Stimulated activated CD8-positive, alpha-beta memory T cell treated with anti-CD3 and anti-CD28 coated beads, Interleukin-4, amount 100 ng/mL, for 24 hours (primary cell): ENCODE results near the gene SKIC8.

ENCODE experiments used
- DNase-seq: peaks from one replicate; pipeline ENCODE4 v3.0.0-alpha.2; 2020; ENCODE audit warnings: low read depth

SKIC8 gene

DNA sequence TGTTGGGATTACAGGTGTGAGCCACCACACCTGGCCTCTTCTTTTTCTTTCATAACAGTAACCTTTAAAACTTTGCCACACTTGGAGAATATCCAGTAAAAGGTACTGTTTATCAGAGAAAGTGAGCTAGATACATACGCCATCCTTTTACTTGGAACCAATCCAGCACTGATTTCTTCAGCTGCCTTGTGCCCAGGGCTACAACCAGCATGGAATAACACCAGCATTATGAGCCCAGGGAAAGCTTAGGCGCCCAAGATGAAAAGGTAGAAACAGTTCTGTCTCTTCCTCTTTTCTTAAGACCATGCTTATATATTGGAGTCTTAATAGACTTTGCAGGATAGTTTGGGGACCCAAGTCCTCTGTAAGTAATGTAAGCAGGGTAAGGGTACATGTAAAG lies 8.4 kb downstream of the SKIC8 start:
- no peak for DNase-seq

DNA sequence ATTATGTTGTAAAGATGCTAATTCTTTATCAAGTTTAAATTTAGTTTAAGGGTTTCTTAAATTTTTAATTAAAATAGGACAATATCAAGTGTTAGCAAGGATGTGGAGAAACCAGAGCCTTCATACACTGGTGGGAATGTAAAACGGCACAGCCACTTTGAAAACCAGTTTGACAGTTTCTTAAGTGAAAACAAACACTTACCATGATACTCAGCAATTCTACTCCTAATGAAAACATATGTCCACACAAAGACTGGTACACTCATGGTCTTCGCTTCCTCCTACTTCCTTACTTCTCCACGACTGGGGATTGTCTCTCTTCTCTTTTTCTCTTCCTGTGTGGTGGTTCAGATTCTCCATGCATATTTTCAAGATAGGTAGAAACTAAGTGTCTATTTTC lies 9.2 kb downstream of the SKIC8 start:
- DNase-seq = no peak

DNA sequence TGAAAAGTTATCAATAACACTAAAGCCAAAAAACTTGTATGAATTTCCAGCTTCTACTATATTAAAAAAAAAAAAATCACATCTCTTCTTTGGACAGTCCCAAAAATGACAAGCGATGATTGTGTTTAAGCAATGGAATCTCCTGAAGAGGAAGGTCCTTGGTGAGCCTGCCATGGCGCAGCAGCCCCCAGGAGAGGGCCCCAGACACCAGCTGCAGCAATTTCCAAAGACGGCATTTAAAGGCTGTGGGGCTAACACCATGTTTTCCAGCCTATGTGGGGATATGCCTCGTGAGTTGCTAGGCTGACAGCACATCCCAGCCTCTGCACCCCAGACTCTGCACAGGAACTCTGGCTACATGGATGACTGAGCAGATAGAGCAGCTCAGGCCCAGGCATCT lies 14.7 kb downstream of the SKIC8 start:
- DNase-seq = no peak

GRCh38 chr15:78282324-78282723 lies 17.1 kb downstream of the SKIC8 start:
- no peak for DNase-seq

- no peak for DNase-seq
These were observed 18.9 kb downstream of the SKIC8 start for GRCh38 chr15:78280319-78281072.

DNA sequence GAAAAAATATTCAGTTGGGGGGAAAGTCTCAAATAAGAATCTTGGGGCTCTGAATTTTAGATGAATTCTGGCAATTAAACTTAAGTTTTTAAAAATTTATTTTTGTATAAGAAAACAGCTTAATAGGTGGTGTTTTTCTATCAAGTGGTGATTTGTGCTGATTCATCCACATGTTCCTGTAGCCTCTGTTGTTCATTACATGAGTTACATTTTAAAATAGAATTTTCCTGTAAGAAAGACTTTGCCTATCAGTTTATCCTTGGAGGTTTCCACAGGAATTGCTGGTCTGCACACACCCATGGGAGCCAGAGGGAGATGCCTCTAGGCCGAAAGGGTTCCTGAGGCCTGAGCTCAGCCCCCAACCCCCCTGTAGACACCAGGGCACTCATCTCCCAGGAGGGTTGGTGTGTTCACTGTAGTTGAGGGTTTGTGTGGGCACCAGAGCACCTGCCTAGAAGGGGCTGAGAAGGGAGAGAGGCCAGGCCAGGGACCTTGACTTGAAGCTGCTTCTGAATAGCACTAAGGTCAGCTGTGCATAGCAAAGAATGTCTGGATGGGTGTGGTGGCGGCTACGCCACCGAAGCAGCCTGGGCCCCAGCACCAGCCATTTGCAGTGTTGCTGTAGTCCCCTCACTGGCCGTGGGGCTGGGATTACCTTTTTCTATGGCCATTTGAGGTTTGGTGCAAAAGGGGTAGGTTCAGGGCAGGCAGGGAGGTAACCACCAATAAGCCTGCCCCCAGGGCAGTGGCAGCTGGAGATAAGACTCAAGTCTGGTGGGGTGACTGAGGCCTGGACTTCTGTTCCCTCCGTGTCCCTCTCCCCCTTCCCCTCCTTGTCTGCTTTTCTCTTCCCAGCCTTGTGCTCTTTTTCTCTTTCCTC lies 23.1 kb downstream of the SKIC8 start:
- no peak for DNase-seq

DNA sequence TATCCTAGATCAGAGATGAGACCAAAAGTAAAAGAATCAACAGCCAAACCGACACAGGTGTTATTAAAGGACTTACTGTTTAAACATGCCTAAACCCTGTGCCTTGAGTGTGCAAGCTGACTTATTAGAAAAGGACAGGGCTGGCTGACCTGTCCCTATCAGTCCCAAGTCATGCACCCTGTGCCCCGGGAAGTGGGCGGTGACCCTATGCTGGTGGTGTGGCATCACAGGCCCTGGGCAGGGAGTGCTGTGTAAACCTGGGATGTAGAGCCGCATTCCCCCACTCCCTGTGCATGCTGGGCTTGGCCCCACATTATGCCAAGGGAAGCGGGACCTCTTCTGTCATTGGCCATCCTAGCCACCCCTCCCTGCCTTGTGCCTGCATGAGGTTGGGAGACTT lies 24.4 kb downstream of the SKIC8 start:
- no peak for DNase-seq

DNA sequence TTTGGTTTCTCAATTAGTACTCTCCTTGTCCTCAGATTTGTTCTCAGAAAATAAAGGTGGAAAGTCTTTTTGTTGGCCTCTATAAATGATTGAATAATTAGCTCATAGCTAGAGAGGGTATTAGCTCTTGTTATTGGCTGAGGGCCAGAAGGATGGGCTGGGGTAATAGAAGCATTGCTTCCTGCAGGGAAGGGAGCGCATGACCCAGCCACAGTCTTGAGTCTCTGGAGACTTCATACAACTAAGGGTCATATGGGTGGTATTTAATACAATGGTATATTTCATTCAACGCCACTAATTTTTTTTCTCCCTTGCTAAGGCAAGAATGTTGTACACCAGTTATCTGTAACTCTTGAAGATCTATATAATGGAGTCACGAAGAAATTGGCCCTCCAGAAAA lies 26.6 kb downstream of the SKIC8 start:
- DNase-seq = no peak

GRCh38 chr15:78272316-78272715 lies 27.1 kb downstream of the SKIC8 start:
- no peak for DNase-seq

- no peak for DNase-seq
These were observed 32.6 kb downstream of the SKIC8 start for GRCh38 chr15:78266806-78267205.

- DNase-seq = no peak
These were observed 33.2 kb downstream of the SKIC8 start for GRCh38 chr15:78266229-78266628.

DNA sequence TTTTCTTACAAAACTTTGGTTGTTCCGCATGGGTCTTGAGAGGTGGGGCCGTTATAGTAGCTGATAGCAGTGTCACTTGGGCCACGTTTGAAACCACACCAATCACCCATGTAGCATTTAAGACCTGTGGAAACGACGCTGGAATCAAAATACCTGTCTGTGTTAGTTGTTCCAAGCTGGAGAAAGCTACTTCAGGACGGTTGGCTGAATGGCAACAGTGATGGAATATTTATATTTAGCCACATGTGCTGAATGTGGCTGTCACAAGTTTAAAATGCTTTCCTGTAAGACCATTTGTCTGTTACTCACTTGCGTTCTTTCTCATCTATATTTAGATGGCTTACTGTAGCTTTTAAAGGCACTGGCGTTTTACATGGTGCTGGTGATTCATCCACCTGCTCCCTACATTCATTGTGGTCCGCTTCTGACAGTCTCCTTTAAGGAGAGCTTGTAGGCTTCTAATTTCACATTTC lies 33.6 kb downstream of the SKIC8 start:
- DNase-seq = no peak

DNA sequence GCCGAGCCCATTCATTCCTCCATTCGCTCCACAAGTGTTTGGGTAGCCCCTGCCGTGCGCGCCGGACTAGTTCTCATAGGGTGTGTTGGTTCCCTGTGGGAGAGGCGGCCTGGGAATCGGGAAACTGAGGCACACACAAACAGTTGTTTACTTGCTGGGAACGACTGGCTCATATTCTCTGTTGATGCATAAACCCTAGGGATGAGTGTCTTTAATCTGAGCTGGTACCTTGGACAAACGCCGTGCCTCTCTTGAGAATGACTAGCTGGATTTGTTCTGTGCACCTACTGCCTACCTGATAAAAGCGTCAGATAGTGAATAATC lies 34.3 kb downstream of the SKIC8 start:
- no peak for DNase-seq

- peak; percentile 46 for DNase-seq
These were observed 34.9 kb downstream of the SKIC8 start, which contains the start of gene DNAJA4 for GRCh38 chr15:78264304-78265136. Gene DNAJA4 (plus strand): TSS chr15:78264562. CDS start chr15:78264764, 202 bp downstream.

DNA sequence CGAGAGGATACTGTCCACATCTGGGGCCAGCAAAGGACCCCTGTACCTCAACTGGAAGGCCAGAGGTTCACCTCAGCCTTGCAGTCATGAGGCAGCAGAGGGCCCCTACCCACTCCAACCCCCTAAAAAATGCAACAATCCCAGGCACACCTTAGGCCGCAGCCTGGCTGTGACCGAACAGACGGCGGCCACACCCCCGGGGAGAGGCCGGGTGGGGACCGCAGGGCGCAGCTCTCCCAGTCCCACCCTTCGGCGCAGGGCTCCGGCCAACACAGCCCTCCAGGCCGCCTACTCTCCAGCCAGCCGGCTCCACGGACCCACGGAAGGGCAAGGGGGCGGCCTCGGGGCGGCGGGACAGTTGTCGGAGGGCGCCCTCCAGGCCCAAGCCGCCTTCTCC lies 35.5 kb downstream of the SKIC8 start:
- DNase-seq = no peak

DNA sequence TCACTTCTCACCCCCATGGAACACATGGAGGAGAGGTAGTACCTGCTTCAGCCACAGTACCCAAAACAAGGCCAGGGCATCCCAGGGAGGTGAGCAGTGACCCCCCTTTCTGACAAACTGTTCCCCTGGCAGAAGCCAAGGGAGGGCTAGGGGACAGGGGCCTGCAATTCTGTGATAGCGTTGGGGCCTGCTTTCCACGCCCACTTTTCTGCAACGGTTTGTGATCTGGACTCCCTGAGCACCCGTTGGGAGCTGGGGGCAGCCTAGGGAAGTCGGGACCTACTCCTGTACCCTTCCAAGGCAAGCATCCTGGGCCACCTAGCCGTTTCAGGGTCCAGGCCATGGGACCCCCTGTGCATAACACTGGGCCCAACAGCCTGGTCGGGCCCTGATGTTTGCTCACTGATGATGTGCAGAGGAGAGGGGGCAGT lies 36.0 kb downstream of the SKIC8 start:
- DNase-seq = no peak

DNA sequence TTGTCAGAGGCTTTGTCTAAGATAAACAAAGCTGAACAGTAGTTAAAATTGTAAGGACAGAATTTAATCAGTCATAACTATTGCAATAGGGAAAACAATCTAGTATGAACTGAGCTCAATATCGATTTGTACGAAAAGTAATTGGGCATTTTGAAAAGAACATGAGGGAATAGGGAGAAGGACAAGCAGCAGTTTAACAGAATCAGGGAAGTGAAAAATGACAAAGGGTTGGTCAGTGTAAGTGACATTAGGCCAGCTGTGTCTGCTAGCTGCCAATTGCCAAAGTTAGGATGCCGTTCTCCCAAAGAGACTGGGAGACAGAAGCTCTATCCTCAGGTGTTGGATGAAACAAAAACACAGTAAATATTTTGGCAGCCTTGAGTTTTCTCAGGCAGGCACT lies 38.3 kb downstream of the SKIC8 start:
- DNase-seq = no peak

DNA sequence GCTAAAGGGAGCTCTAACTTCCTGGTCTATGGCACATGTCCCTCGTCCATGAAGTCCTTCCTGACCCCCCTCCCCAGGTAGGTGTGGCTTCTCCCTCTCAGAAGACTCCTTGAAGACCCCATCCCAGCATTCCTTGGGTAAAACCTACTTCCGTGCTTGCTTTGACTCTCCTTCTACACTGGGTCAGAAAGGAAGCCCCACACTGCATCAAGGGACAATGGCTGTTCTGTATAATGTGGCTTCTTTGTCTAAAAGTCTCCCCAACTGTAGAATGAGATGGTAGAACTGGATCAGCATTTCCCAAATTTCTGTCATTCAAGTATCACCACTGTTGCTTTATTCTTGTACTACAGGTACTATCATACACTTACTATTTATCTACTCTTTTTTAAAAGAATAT lies 38.9 kb downstream of the SKIC8 start:
- DNase-seq = no peak

GRCh38 chr15:78259232-78259631 lies 40.2 kb downstream of the SKIC8 start:
- DNase-seq = no peak

DNA sequence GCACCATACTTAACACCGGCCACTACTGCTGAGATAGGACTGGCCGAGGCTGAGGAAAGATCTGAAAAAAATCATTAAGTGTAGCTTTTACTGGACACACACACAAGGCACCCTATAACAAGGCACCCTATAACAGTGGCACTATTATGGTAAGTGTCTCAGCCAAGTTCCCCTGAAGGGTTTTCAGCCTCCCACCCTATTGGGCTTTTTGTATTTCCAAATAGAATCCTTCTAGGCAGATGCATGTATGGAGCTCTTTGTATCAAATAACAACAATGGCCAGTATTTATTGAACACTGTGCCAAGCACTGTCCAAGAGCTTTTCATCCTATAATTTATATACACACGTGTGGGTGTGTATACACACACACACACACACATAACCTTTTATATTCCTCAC lies 41.7 kb downstream of the SKIC8 start:
- DNase-seq = no peak

DNA sequence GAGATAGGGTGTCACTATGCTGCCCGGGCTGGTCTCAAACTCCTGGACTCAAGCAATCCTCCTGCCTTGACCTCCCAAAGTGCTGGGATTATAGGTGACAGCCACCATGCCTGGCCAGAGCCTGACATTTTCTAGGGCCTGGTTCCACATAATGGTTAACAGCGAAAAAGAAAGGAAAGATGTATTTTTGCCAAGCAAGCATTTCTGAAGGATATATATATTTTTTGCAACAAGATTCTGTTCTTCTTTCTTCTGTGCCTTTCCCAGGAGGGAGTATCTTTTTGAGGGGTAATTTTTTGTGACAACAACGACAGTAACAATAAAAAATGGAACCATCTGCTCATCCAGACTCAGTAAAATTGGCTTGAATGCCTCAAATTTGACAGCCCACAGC lies 43.4 kb downstream of the SKIC8 start:
- DNase-seq = no peak

- DNase-seq = no peak
These were observed 43.9 kb downstream of the SKIC8 start for GRCh38 chr15:78255421-78256043.
